Endodermal cell (in vitro differentiated cells): ENCODE results near the gene AK8. TPM values are rescaled to one million over a fixed set of nuclear protein-coding genes. Genes with fewer than 3 reads are reported as not detected.

Source experiments
- DNase-seq: peaks from one replicate; pipeline ENCODE4 v3.0.0-alpha.2; 2017
- H3K27ac ChIP-seq: 2 replicates; pipeline ENCODE4 v1.5.1; 2013; ENCODE audit warnings: mild to moderate bottlenecking, low read depth, low read length, moderate library complexity
- H3K27me3 ChIP-seq: 2 replicates; pipeline ENCODE4 v1.6.1; 2013; ENCODE audit warnings: mild to moderate bottlenecking, low read length, moderate library complexity; ENCODE audit not compliant: insufficient read depth, control insufficient read depth, poor library complexity, severe bottlenecking
- H3K36me3 ChIP-seq: 2 replicates; pipeline ENCODE4 v1.7.0; 2013; ENCODE audit warnings: mild to moderate bottlenecking, low read length, moderate library complexity; ENCODE audit not compliant: control insufficient read depth, insufficient read depth
- H3K4me1 ChIP-seq: one replicate; pipeline ENCODE4 v1.7.0; 2013; ENCODE audit warnings: low read length; ENCODE audit not compliant: control insufficient read depth, insufficient read depth
- H3K4me3 ChIP-seq: 2 replicates; pipeline ENCODE4 v1.5.1; 2013; ENCODE audit warnings: mild to moderate bottlenecking, low read length, moderate library complexity
- H3K9ac ChIP-seq: 2 replicates; pipeline ENCODE4 v1.6.1; 2013; ENCODE audit warnings: mild to moderate bottlenecking, low read length, moderate library complexity; ENCODE audit not compliant: poor library complexity, severe bottlenecking; ENCODE audit errors: extremely low read depth
- H3K9me3 ChIP-seq: 2 replicates; pipeline ENCODE4 v1.6.1; 2013; ENCODE audit warnings: mild to moderate bottlenecking, low read length, moderate library complexity; ENCODE audit not compliant: control insufficient read depth
- H3K27ac Mint-ChIP-seq: 2 replicates; pipeline ENCODE4 v1.8.0; 2020; ENCODE audit warnings: mixed read lengths
- H3K27me3 Mint-ChIP-seq: 2 replicates; pipeline ENCODE4 v1.8.0; 2021; ENCODE audit warnings: mild to moderate bottlenecking, mixed read lengths; ENCODE audit not compliant: insufficient read depth
- H3K36me3 Mint-ChIP-seq: 2 replicates; pipeline ENCODE4 v1.8.0; 2020; ENCODE audit warnings: low read depth, mixed read lengths
- H3K4me1 Mint-ChIP-seq: 2 replicates; pipeline ENCODE4 v1.8.0; 2020; ENCODE audit warnings: mixed read lengths
- H3K4me3 Mint-ChIP-seq: 2 replicates; pipeline ENCODE4 v1.8.0; 2020; ENCODE audit warnings: mild to moderate bottlenecking, moderate library complexity, mixed read lengths
- H3K9me3 Mint-ChIP-seq: 2 replicates; pipeline ENCODE4 v1.8.0; 2020; ENCODE audit warnings: mild to moderate bottlenecking, mixed read lengths
- WGBS, 2 experiments: methylation state at CpG; one replicate each; pipeline versions ENCODE4 v1.1.5 to v1.1.7; 2013; ENCODE audit warnings: missing lambda C conversion rate in 2 of 2, mixed read lengths in 1 of 2; ENCODE audit not compliant: insufficient coverage in 1 of 2, insufficient read length in 1 of 2; 5-methylcytosine and 5-hydroxymethylcytosine counted together
- long read RNA-seq, 4 experiments: library from polyadenylated mRNA in 2 of 4; library from RNA in 1 of 4; library from capped mRNA in 1 of 4; stranded (forward) in 3 of 4; unstranded in 1 of 4; transcript quantifications; one replicate each; pipeline ENCODE4 v2.0.0, GENCODE V29; 2020 to 2021; ENCODE audit warnings: inconsistent platforms in 1 of 4
- polyA plus RNA-seq, 2 experiments: library from polyadenylated mRNA; stranded (reverse); fragments of 50-300 nt; gene quantifications; one replicate each; pipeline ENCODE4 v1.2.3, GENCODE V29; 2013
- total RNA-seq, 2 donors: library from RNA; stranded (reverse); fragmentation: NEBNext Ultra II Directional in 1 of 2; extraction: Animal tissue kit (Norgen Biotek cat#: 25700) in 1 of 2; gene quantifications; 2 replicates in 1 of 2; 3 replicates in 1 of 2; pipeline ENCODE4 v1.2.1, GENCODE V29; 2021
- TF ChIP-seq, protein P1 (sequence below): fragments of 200-600 bp; sonication (generic); conservative IDR thresholded peaks from 2 replicates; pipeline ENCODE4 v1.5.0; 2021; ENCODE audit warnings: antibody characterized with exemption, mild to moderate bottlenecking

Gene AK8, protein sequence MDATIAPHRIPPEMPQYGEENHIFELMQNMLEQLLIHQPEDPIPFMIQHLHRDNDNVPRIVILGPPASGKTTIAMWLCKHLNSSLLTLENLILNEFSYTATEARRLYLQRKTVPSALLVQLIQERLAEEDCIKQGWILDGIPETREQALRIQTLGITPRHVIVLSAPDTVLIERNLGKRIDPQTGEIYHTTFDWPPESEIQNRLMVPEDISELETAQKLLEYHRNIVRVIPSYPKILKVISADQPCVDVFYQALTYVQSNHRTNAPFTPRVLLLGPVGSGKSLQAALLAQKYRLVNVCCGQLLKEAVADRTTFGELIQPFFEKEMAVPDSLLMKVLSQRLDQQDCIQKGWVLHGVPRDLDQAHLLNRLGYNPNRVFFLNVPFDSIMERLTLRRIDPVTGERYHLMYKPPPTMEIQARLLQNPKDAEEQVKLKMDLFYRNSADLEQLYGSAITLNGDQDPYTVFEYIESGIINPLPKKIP
- 1 to 10 TPM; 1.3 to 2.6 TPM for total RNA-seq
- 2.2 TPM for polyA plus RNA-seq (2013, experiment 1 of 2)
- 1.5 TPM for polyA plus RNA-seq (2013, experiment 2 of 2)
- long read RNA-seq, experiment 1, partial matches to known transcripts = 0 of 5 reads
- long read RNA-seq, experiment 1, other reads (novel, unspliced or antisense) = 5 of 5 reads
- long read RNA-seq, experiment 2, partial matches to known transcripts = 0 of 6 reads
- long read RNA-seq, experiment 2, other reads (novel, unspliced or antisense) = 4 of 6 reads
- long read RNA-seq, experiment 3, partial matches to known transcripts = 0 of 1 reads
- long read RNA-seq, experiment 3, other reads (novel, unspliced or antisense) = 0 of 1 reads
- long read RNA-seq, experiment 4, transcript AK8-201 (13 exons, 2,072 nt) = major isoform, 7 of 16 reads
- long read RNA-seq, experiment 4, partial matches to known transcripts = 2 of 16 reads
- long read RNA-seq, experiment 4, other reads (novel, unspliced or antisense) = 7 of 16 reads

DNA sequence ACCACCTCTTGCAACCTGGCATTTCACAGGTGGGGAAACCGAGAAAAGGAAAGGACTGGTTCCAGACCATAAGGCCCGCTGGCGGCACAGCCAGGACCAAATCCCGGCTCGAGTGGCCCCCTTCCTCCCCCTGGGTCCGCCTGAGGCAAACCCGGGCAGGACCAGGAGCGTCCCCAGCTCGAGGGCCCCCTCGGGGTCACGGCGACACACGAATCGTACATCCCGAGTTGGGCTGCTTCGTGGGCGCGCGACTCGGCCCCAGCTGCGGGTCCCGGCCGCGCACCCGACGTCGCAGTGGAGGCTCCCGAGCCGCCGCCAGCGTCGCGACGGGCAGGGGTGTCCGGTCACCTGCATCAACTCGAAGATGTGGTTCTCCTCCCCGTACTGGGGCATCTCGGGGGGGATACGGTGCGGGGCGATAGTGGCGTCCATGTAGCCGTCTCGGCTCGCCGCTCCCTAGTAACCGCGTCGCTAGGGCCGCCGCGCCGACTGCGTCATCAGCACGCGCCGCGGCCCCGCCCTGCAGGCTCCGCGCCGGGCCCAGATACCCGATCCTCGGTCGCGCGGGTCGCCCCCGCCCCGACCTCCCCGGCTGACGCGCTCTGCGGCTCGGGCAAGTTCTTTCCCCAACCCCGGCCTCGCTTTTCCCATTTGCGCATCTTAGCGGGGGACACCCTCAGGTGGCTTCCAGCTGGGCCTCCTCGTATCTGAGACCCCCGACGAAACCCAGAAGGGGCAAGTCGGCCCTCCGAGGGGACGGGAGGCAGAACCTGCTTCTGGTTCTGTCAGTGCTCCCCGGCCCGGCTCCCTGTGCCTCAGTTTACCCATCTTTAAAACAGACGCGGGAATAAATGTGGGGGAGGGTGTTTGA is at the start of gene AK8:
TSS of gene AK8 (minus strand) at position 461 of the 871 bp plus-strand sequence. CDS start at position 432, 29 bp downstream.
- H3K27ac Mint-ChIP-seq = peak within 1 kb of the TSS; percentile 74
- Histone ChIP-seq H3K36me3 (no peaks in the 10 kb centered on the region), H3K9ac (peak within 1 kb of the TSS; percentile 92), H3K9me3 (no peaks in the 10 kb centered on the region), H3K27me3 (peaks cover 24% of the 10 kb centered on the region), H3K4me3 (peak within 1 kb of the TSS; percentile 93), H3K27ac (peak within 1 kb of the TSS; percentile 24), H3K4me1 (no peaks in the 10 kb centered on the region)
- no peaks in the 10 kb centered on the region for H3K9me3 Mint-ChIP-seq
- 2 to 4% methylated on average over 34 to 89 of the region's 89 CpGs for WGBS, 2 experiments
- peaks cover 36% of the 10 kb centered on the region for H3K27me3 Mint-ChIP-seq
- DNase-seq = peak; percentile 89
- H3K36me3 Mint-ChIP-seq = no peaks in the 10 kb centered on the region
- no peaks in the 10 kb centered on the region for H3K4me1 Mint-ChIP-seq
- peak within 1 kb of the TSS; percentile 75 for H3K4me3 Mint-ChIP-seq
- TF ChIP-seq, protein P1, sequence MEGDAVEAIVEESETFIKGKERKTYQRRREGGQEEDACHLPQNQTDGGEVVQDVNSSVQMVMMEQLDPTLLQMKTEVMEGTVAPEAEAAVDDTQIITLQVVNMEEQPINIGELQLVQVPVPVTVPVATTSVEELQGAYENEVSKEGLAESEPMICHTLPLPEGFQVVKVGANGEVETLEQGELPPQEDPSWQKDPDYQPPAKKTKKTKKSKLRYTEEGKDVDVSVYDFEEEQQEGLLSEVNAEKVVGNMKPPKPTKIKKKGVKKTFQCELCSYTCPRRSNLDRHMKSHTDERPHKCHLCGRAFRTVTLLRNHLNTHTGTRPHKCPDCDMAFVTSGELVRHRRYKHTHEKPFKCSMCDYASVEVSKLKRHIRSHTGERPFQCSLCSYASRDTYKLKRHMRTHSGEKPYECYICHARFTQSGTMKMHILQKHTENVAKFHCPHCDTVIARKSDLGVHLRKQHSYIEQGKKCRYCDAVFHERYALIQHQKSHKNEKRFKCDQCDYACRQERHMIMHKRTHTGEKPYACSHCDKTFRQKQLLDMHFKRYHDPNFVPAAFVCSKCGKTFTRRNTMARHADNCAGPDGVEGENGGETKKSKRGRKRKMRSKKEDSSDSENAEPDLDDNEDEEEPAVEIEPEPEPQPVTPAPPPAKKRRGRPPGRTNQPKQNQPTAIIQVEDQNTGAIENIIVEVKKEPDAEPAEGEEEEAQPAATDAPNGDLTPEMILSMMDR = no peak

DNA sequence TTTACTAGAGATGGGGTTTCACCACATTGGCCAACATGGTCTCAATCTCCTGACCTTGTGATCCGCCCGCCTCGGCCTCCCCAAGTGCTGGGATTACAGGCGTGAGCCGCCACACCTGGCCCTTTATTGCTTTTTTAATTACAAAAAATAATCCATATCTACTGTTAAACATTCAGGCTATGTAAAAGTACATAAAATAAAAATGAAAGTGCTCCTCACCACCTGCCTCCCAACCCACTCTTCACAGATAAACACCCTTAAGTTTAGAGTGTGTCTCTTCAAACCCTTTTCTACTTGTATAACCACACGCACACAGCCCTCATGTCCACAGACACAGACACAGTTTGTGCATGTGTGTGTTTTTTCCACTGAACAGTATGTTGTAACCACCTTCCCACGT is 49.6 kb upstream of the AK8 start:
- Histone ChIP-seq H3K4me3 (no peak overlapping the region), H3K36me3 (peaks cover 66% of the 10 kb centered on the region), H3K27ac (no peak overlapping the region), H3K4me1 (no peaks in the 10 kb centered on the region), H3K9ac (no peak overlapping the region), H3K27me3 (no peaks in the 10 kb centered on the region), H3K9me3 (no peaks in the 10 kb centered on the region)
- TF ChIP-seq, protein P1 = no peak
- DNase-seq = no peak
- Mint-ChIP-seq H3K4me3 (no peak overlapping the region), H3K36me3 (peaks cover 51% of the 10 kb centered on the region), H3K9me3 (no peaks in the 10 kb centered on the region), H3K4me1 (no peaks in the 10 kb centered on the region), H3K27me3 (no peaks in the 10 kb centered on the region), H3K27ac (no peak overlapping the region)
- 85 to 86% methylated on average over 7 of the region's 7 CpGs for WGBS, 2 experiments
